ENCODE data around the gene ACOX2. TPM values are rescaled to one million over a fixed set of nuclear protein-coding genes. Genes with fewer than 3 reads are reported as not detected.

ACOX2 gene
- total RNA-seq, 1 experiment from 2014 or later, result 0.85 TPM

DNA sequence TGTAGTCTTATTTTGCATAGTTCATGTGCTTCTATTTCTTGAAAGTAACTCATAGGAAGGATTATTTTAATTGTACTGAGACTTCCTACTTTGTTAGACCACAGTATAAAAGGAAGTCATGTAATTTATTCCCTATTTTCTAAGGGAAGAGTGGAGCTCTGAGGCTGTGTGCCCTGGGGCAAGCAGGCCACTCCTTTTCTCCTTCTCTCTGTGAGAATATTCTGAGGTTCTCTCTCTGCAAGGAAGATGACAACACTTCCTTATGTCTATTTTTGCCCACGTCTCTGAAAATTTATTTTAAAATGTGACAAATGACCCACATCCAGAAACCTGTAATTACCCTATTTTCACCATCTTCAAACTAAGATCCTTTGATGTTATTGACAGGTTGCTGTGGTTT, 34.1 kb downstream of the ACOX2 start:
- H3K79me2 ChIP-seq (ENCODE audit: insufficient read depth, low read length), result no peaks in the 10 kb centered on the region; the same call in 1 of the 2 replicates
- H3K14ac ChIP-seq (ENCODE audit: insufficient read depth, low read length), result no peak overlapping the region
- H4K5ac ChIP-seq (ENCODE audit: insufficient read length, low read depth, low read length), result no peak overlapping the region
- no peak overlapping the region for H3T11ph ChIP-seq (ENCODE audit: low read length)
- no CpG with 5 or more reads among the region's 1 CpG for whole genome bisulfite sequencing (ENCODE audit: extremely low coverage, insufficient read length, low lambda C conversion rate)
- H3K4me1 Mint-ChIP-seq, result peaks cover 4 to 8% of the 10 kb centered on the region in 2 experiments
- no peak overlapping the region for H3K23ac ChIP-seq (ENCODE audit: insufficient read length, low read depth, low read length)
- H4K8ac ChIP-seq (replicated peaks; ENCODE audit: insufficient read length, low read depth, low read length), result no peak overlapping the region
- no peak overlapping the region for H3K4ac ChIP-seq (ENCODE audit: low read depth, low read length)
- no peaks in the 10 kb centered on the region for H3K23me2 ChIP-seq (ENCODE audit: insufficient read length, low read depth, low read length, poor library complexity, severe bottlenecking)
- no peaks in the 10 kb centered on the region for H3K9me3 Mint-ChIP-seq
- H3K36me3 Mint-ChIP-seq (ENCODE audit: insufficient read depth in 1 of 3, low read depth in 3 of 3), result peaks cover 23 to 28% (median 28%) of the 10 kb centered on the region in 3 experiments
- H4K91ac ChIP-seq (ENCODE audit: insufficient read length, low read depth, low read length), result no peak overlapping the region
- H4K20me1 ChIP-seq (ENCODE audit: control insufficient read depth, insufficient read depth, insufficient read length), result no peaks in the 10 kb centered on the region
- no peaks in the 10 kb centered on the region for H3K9me3 ChIP-seq (ENCODE audit: control insufficient read depth, low read depth, low read length)
- no peaks in the 10 kb centered on the region for H3K27me3 Mint-ChIP-seq (ENCODE audit: low read depth)
- H3K79me1 ChIP-seq (ENCODE audit: insufficient read depth, low read depth, low read length, poor library complexity, severe bottlenecking), result no peaks in the 10 kb centered on the region
- no peak overlapping the region for H3K18ac ChIP-seq (ENCODE audit: insufficient read length, low read depth, low read length)
- H2BK15ac ChIP-seq (ENCODE audit: low read depth, low read length), result no peak overlapping the region
- no peak overlapping the region for H2BK5ac ChIP-seq (ENCODE audit: insufficient read length, low read length)
- H3K4me3 Mint-ChIP-seq, result no peak overlapping the region
- no peak overlapping the region for H2AK5ac ChIP-seq (ENCODE audit: insufficient read length, low read length)
- no peak overlapping the region for H2BK12ac ChIP-seq (ENCODE audit: insufficient read length, low read depth, low read length)
- H3K27ac Mint-ChIP-seq, result no peak overlapping the region
- no peak overlapping the region for H3K9ac ChIP-seq (ENCODE audit: extremely low read depth, insufficient read length, low read length)
- H3K56ac ChIP-seq (ENCODE audit: insufficient read length, low read depth, low read length), result no peak overlapping the region
- no peak overlapping the region for H3K4me2 ChIP-seq (ENCODE audit: insufficient read depth, insufficient read length, low read length)
- TF ChIP-seq, protein P1, sequence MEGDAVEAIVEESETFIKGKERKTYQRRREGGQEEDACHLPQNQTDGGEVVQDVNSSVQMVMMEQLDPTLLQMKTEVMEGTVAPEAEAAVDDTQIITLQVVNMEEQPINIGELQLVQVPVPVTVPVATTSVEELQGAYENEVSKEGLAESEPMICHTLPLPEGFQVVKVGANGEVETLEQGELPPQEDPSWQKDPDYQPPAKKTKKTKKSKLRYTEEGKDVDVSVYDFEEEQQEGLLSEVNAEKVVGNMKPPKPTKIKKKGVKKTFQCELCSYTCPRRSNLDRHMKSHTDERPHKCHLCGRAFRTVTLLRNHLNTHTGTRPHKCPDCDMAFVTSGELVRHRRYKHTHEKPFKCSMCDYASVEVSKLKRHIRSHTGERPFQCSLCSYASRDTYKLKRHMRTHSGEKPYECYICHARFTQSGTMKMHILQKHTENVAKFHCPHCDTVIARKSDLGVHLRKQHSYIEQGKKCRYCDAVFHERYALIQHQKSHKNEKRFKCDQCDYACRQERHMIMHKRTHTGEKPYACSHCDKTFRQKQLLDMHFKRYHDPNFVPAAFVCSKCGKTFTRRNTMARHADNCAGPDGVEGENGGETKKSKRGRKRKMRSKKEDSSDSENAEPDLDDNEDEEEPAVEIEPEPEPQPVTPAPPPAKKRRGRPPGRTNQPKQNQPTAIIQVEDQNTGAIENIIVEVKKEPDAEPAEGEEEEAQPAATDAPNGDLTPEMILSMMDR (conservative IDR thresholded peaks at IDR 0.05), result no peak
- no peak overlapping the region for H3K27ac ChIP-seq (ENCODE audit: insufficient read length, low read depth, low read length)
- no peaks in the 10 kb centered on the region for H3K4me1 ChIP-seq (ENCODE audit: insufficient read depth, low read length)
- no peak overlapping the region for H2BK120ac ChIP-seq (ENCODE audit: low read depth, low read length, poor library complexity, severe bottlenecking)
- H2BK20ac ChIP-seq (ENCODE audit: low read depth, low read length, poor library complexity, severe bottlenecking), result no peak overlapping the region
- H3K27me3 ChIP-seq (ENCODE audit: insufficient read depth, low read length), result no peaks in the 10 kb centered on the region
- H2AFZ ChIP-seq (ENCODE audit: low read length), result no peak overlapping the region
- DNase-seq, result no peak
